ENCODE results near the gene ADCY10. TPM values are rescaled to one million over a fixed set of nuclear protein-coding genes. Genes with fewer than 3 reads are reported as not detected.

Gene ADCY10
- 0.09 and 0.22 TPM in 2 replicates for polyA plus RNA-seq
- polyA minus RNA-seq: 0.81 TPM in 1 of 2 replicates, not detected in the other

- Histone ChIP-seq H2AFZ (ENCODE audit: low read depth, low read length) (no peak within 1 kb of the TSS), H3K9me2 (ENCODE audit: insufficient read depth, low read length) (no peaks in the 10 kb centered on the region), H3K9me3 (ENCODE audit: low read length) (no peaks in the 10 kb centered on the region), H4K20me1 (ENCODE audit: insufficient read depth) (no peaks in the 10 kb centered on the region), H3K79me2 (replicated peaks; ENCODE audit: insufficient read depth, low read length) (no peaks in the 10 kb centered on the region), H3K27ac (ENCODE audit: low read length) (no peak within 1 kb of the TSS), H3K4me3 (ENCODE audit: low read length) (no peak within 1 kb of the TSS), H3K36me3 (ENCODE audit: insufficient read depth, low read length) (peaks cover 5% of the 10 kb centered on the region), H3K9ac (ENCODE audit: low read length) (no peak within 1 kb of the TSS), H3K4me2 (ENCODE audit: low read length) (no peak within 1 kb of the TSS), H3K27me3 (ENCODE audit: insufficient read depth, low read depth, low read length) (no peaks in the 10 kb centered on the region), H3F3A (ENCODE audit: insufficient read depth, low read length, poor library complexity, severe bottlenecking) (no peaks in the 10 kb centered on the region)
- TF ChIP-seq CTCF (IDR thresholded peaks at IDR 0.05; ENCODE audit: poor library complexity, severe bottlenecking) (no peak), RAD21 (conservative IDR thresholded peaks at IDR 0.05) (no peak), TAF1 (IDR thresholded peaks at IDR 0.05; ENCODE audit: low read depth) (no peak), POLR2AphosphoS5 (IDR thresholded peaks at IDR 0.05) (no peak), SMC3 (conservative IDR thresholded peaks at IDR 0.05; ENCODE audit: poor library complexity) (no peak), MXI1 (conservative IDR thresholded peaks at IDR 0.05; ENCODE audit: poor library complexity, severe bottlenecking) (no peak), EP300 (conservative IDR thresholded peaks at IDR 0.05; ENCODE audit: poor library complexity, severe bottlenecking) (no peak), EZH2 (IDR thresholded peaks at IDR 0.05; ENCODE audit: borderline replicate concordance, insufficient read depth, low read length, poor library complexity, severe bottlenecking) (no peak), REST (IDR thresholded peaks at IDR 0.05; ENCODE audit: borderline replicate concordance) (no peak)
Measured at GRCh38 chr1:167913895-167914496, at the start of gene ADCY10. ADCY10 (minus strand) TSS chr1:167914134; CDS start chr1:167905140, 8,994 bp downstream.

- Histone ChIP-seq H3K79me2 (replicated peaks; ENCODE audit: insufficient read depth, low read length) (no peaks in the 10 kb centered on the region), H3F3A (ENCODE audit: insufficient read depth, low read length, poor library complexity, severe bottlenecking) (no peaks in the 10 kb centered on the region), H2AFZ (ENCODE audit: low read depth, low read length) (no peak overlapping the region)
Measured at GRCh38 chr1:167957710-167958109, 43.8 kb upstream of the ADCY10 start.

More at GRCh38 chr1:167957710-167958109, 43.8 kb upstream of the ADCY10 start:
- Histone ChIP-seq H4K20me1 (ENCODE audit: insufficient read depth) (no peaks in the 10 kb centered on the region), H3K4me3 (ENCODE audit: low read length) (no peak overlapping the region), H3K9me3 (ENCODE audit: low read length) (no peaks in the 10 kb centered on the region), H3K27ac (ENCODE audit: low read length) (no peak overlapping the region), H3K27me3 (ENCODE audit: insufficient read depth, low read depth, low read length) (no peaks in the 10 kb centered on the region), H3K9ac (ENCODE audit: low read length) (no peak overlapping the region), H3K9me2 (ENCODE audit: insufficient read depth, low read length) (no peaks in the 10 kb centered on the region), H3K36me3 (ENCODE audit: insufficient read depth, low read length) (no peaks in the 10 kb centered on the region), H3K4me2 (ENCODE audit: low read length) (no peak overlapping the region)
- TF ChIP-seq EZH2 (IDR thresholded peaks at IDR 0.05; ENCODE audit: borderline replicate concordance, insufficient read depth, low read length, poor library complexity, severe bottlenecking): no peak
- no peak for TF ChIP-seq SMC3 (conservative IDR thresholded peaks at IDR 0.05; ENCODE audit: poor library complexity)
- TF ChIP-seq POLR2AphosphoS5 (IDR thresholded peaks at IDR 0.05): no peak
- TF ChIP-seq MXI1 (conservative IDR thresholded peaks at IDR 0.05; ENCODE audit: poor library complexity, severe bottlenecking): no peak

All from neural cell (in vitro differentiated cells).